Fibroblast of skin of abdomen (primary cell): ENCODE data around the gene CFL1.

Experiments
- DNase-seq: peaks from one replicate; pipeline ENCODE4 v3.0.0-alpha.2; 2013

CFL1 gene

GRCh38 chr11:65887723-65888162 lies 29.8 kb upstream of the CFL1 start:
- no peak for DNase-seq

GRCh38 chr11:65886826-65887722 lies 29.1 kb upstream of the CFL1 start:
- no peak for DNase-seq

- DNase-seq, result no peak
Observed at GRCh38 chr11:65885808-65886536, 28.0 kb upstream of the CFL1 start.

GRCh38 chr11:65885231-65885630 lies 27.3 kb upstream of the CFL1 start:
- DNase-seq, result no peak

DNA sequence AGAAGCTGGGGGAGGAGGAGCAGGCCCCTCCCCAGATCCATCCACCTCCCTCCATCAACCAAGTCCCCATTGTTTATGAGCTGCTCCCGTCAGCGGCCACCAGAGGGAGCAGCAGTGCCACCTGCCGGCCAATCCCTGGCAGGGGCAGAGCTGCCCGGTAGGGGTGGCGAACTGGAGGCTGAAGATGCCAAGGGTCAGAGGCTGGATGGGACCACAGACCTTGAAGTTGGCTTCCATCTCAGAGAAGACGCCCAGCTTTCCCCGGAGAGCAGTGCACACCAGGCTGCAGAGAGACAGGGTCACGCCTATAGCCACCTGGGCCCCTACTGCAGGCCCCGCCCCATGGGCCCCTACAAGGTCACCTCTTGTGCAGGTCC lies 26.7 kb upstream of the CFL1 start:
- DNase-seq, result peak; percentile 61

DNA sequence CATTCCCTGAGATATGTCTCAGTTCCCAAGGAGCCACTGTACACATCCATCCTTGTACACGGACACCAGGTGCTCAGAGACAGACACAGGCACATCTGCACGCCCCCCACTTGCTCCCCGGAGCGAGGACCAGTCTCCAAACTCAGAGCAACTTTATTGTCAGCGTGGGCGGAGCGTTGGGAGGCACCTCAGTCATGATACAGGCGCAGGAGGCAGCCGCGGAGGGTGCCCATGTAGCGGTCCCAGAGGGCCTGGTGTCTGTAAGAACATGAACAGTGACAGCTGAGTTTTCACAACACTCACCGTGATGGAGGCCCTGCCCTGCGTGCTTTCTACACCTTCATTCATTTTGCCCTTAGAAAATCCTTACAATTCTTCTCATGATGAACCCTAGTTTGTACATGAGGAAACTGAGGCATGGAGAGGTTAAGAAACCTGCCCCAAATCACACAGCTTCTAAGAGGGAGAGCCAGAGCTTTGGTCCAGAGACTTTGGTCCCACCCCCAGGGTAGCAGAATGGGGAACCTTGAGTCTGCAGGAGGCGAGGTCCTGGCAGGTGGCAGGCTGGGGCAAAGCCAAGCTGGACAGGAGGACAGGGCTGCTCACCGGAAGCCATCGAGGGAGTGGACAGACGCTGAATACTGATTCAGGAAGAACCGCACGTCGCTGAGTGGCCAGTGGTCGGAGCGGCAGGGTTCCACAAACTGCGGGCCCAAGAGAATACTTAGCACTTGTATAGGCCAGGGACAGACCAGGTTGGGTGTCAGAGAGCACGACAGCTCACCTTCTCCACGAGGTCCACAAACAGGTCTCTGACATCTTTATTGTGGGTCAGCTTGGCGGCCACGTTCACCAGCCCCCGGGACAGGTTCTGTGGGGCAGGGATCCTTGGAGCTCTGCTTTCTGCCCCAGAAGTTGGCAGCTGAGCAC lies 26.1 kb upstream of the CFL1 start:
- DNase-seq, result no peak

- DNase-seq, result no peak
Observed at GRCh38 chr11:65883058-65883761, 25.2 kb upstream of the CFL1 start.

DNA sequence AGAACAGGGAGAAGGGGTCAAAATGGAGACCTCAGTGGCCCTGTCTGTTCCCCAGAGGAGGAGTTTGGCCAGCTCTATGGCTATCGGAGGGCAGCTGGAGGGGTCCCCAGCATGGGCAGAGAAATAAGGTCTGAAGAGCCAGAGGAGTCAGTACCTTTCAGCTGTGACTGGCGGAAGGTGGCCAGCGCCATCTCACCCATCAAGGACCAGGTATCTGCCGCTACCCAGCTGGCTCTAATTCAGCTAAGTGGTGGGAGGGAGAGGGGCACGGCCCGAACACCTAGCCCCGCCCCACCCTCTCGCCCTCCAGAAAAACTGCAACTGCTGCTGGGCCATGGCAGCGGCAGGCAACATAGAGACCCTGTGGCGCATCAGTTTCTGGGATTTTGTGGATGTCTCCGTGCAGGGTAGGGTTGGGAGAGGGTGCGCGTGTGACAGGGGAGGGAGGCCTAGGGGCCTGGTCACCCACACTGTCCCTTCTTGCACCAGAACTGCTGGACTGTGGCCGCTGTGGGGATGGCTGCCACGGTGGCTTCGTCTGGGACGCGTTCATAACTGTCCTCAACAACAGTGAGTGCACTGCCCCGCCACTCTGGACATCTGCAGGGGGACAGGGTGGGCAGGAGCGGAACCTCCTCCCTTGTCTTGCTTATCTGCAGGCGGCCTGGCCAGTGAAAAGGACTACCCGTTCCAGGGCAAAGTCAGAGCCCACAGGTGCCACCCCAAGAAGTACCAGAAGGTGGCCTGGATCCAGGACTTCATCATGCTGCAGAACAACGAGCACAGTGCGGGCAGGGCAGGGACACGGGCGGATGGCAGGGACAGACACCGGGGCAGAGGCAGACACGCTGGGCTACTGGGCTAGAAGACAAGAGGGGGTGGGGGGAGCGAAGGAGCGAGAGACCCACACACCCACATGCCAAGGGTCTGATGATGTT lies 24.4 kb upstream of the CFL1 start:
- DNase-seq, result no peak

- no peak for DNase-seq
Observed at GRCh38 chr11:65880844-65881421, 23.0 kb upstream of the CFL1 start.

GRCh38 chr11:65880027-65880426 lies 22.0 kb upstream of the CFL1 start:
- no peak for DNase-seq

- DNase-seq, result no peak
Observed at GRCh38 chr11:65879617-65880016, 21.6 kb upstream of the CFL1 start, which contains the start of gene CTSW. Gene CTSW, plus strand, starts transcription at chr11:65879837. Its CDS starts 18 bp downstream, at chr11:65879855.

GRCh38 chr11:65873318-65874156 lies 15.6 kb upstream of the CFL1 start:
- peak; percentile 92 for DNase-seq

DNA sequence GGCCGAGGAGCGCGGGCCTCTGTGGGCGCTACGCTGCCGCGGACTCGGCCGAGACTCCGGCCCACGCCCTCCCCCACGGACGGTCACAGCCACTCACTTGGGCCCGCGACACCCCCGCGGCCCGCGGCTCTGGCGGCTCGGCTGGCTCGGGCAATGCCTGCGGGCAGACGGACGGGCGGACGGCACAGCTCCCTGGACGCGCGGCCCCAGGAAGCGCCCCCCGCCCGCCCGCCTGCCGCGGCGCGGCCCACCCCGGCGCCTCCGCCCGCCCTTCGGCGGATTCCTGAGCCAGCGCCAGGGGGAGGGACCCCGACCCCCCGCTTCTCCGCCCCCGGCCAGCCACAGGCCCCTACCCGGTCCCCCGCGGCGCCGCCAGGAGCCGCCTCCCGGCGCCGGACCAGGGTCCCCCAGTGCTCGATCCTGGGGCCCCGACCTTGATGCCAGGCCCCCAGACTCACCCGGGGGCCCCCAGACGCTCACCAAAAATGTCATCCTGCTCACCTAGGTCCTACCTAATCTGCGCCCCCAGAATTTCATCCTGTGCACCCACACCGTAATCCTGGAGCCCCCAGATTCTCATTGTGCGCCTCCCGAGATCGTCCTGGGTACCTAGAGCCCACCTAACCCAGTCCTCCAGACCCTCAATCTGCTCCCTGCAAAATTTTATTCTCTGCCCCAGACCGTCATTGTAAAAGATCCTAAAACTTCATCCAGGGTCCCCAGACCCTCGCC lies 14.8 kb upstream of the CFL1 start, which contains the start of gene EFEMP2:
EFEMP2 (minus strand) TSS at position 215 of the 732 bp plus-strand sequence. CDS start 446 bp downstream, outside the sequence.
- peak; percentile 75 for DNase-seq

DNA sequence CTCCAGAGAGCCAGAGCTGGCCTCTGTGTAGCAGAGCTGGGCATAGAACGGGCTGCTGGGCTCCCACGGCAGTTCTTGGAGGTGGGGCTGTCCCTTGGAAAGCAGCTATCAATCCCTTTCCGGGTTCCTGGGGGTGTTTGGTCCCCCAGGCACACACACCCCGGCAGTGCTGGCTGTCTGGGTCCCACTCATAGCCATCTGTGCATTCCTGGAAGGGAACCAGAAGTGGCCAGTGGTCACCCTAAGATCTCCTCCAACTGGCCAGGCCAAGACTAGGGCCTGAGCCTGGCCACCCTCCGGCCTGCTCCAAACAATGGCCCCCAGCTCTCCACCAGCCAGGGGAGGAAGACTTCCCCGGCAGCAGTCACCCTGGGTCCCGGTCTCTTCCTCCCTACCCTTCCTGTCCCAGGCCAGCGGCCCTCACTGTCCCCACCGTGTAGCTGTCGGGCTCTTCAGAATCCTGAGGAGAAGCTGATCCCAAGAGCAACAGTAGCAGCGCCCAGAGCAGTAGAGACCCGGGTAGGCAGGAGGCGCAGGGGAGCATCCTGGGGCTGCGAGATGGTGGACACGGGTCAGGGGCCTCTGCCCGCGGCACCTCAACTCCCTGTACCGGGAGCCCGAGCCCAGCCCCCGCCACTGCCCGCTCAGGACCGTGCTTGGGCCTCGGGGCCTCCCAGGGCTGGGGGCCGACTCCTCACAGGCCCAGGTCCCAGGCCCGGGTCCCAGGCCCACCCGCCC lies 14.0 kb upstream of the CFL1 start:
- no peak for DNase-seq

DNA sequence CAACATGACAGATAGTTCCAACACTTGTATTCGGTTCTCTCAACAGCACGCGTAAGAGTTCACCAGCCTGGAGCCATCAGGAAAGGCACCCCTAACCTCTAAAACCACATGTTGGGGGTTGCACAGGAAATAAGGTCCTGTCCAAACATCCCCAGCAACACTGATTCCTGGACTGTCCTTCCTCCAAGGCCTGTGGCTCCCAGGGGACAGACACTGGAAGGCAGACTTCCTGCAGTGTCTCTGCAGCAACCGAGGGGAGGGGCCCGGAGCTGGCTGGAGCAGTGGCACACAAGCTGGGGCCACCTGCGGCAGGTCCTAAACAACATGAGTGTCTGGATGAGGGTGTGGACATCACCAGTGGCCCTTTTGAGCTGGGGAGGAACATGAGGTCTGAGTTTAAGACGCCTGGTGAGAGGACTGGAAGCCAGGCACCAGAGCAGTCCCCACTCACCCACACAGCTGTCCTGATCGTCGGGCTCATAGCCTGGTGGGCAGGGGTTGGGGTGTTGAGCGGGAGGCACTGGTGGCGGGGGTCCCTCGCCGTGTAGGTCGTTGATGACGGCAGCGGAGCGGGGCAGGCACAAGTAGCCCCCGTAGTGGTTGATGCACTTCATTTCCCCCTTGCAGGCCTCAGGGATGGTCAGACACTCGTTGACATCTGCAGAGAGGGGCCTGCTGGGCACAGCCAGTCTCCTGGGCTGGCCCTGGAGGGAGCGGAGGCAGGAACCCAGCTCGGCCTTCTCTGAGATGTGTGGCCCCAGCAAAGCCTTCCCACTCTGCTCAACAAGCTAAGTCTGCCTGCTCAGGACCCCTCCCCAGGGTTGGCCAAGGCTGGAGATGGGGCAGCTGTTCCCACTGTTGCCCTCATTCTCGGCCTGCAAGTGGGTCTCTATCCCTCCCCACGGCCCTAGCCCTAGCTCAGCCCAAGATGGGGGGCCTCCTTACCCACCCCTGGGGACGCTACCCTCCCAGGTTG lies 13.0 kb upstream of the CFL1 start:
- no peak for DNase-seq

- DNase-seq, result no peak
Observed at GRCh38 chr11:65870307-65870658, 12.3 kb upstream of the CFL1 start.
